ENCODE results near the gene NUAK1.

Gene NUAK1

DNA sequence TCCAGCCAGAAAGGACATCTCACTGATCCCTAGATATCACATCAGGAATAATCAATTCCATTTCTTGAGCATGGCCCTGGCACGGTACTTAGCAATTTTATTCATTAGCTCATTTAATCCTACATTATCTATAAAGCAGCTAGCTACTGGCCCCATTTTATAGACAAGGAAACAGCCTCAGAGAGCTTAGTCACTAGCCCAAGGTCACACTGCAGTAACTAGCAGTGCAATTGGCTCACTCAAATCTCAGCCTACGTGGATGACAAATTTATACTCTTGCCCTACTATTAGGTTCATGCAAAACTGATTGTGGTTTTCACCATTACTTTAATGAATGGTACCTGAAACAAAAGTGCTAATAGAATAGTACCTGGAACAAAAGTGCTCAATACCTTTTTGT, 41.7 kb downstream of the NUAK1 start:
- TF ChIP-seq GATA3 (IDR thresholded peaks at IDR 0.05; ENCODE audit: low read depth, low read length) = no peak
- no peak for TF ChIP-seq GATA2 (IDR thresholded peaks at IDR 0.05; ENCODE audit: low read depth, low read length)

DNA sequence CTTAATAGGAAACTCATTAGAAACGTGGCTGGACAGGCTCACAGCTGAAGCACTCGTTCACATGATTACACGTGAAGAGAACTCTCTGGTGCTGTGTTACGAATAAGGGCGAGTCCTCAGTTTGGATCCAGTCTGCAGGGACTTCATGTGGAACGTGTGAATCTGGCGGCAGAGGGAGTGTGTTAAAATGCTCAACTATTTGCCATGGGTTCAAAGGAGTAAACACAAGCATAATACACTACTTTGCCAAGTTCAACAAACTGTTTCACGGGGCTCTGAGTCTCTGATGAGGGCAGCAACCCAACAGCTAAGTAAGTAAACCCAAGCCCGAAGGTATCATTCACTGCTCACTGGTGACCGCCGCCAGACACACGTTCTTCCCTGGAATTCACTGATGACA, 42.4 kb downstream of the NUAK1 start:
- TF ChIP-seq GATA2 (IDR thresholded peaks at IDR 0.05; ENCODE audit: low read depth, low read length) = no peak

DNA sequence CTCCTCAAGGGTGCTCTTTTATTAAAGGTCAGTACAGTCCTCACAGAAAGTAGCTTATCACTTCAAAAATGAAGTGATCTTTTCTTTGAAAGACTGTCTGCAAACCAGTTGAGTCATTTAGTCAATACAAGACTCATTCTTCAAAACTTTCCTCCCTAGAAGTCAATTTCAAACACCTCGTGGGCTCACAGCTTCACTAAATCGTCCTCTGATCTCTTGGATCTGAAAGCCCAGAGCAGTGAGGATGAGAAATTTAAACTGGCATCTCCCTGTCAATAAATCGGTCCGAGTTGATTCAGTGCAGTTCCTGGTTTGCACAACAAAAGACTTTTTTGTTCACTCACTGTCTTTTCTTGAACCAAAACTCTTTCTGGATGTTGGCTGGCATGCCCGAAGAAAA, 44.5 kb downstream of the NUAK1 start:
- no peak for TF ChIP-seq GATA3 (IDR thresholded peaks at IDR 0.05; ENCODE audit: low read depth, low read length)
- TF ChIP-seq GATA2 (IDR thresholded peaks at IDR 0.05; ENCODE audit: low read depth, low read length) = no peak

DNA sequence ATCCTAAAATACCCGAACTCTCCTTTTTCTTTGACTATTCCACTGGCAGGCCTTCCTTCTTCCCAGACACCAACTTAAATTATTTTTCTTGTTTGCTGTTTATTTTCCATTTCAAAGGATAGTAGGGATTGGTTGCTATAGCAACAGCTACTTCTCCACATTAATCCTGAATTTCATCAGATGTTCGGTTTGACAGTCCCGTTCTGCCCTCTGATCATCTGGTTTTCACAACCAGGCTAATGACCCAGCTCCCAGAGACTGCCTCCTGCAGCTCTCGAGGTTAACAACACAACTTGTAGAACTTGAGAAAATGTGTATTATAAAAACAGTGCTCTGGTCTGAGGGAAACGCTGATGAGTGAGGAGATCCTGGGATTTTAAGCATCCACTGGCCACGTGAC, 45.5 kb downstream of the NUAK1 start:
- TF ChIP-seq GATA3 (IDR thresholded peaks at IDR 0.05; ENCODE audit: low read depth, low read length) (no peak), GATA2 (IDR thresholded peaks at IDR 0.05; ENCODE audit: low read depth, low read length) (no peak)

DNA sequence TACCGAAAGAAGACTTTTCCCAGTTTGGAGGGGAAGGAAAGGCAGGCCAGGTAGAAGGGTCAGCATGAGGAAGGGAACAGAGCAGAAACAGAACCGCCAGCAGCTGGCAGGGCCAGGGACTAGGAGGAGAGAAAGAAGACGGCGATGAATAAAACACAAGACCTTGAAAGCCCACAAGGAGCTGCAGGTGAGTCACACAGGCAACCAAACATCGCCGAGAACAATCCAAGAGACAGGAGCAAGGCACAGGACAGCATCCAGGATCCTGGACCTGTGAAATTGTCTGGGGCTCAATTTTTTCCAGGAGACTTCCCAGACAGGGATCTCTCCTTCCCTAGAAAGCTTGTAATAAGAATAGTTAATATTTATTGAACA, 47.3 kb downstream of the NUAK1 start:
- TF ChIP-seq GATA2 (IDR thresholded peaks at IDR 0.05; ENCODE audit: low read depth, low read length) (no peak), GATA3 (IDR thresholded peaks at IDR 0.05; ENCODE audit: low read depth, low read length) (no peak)

DNA sequence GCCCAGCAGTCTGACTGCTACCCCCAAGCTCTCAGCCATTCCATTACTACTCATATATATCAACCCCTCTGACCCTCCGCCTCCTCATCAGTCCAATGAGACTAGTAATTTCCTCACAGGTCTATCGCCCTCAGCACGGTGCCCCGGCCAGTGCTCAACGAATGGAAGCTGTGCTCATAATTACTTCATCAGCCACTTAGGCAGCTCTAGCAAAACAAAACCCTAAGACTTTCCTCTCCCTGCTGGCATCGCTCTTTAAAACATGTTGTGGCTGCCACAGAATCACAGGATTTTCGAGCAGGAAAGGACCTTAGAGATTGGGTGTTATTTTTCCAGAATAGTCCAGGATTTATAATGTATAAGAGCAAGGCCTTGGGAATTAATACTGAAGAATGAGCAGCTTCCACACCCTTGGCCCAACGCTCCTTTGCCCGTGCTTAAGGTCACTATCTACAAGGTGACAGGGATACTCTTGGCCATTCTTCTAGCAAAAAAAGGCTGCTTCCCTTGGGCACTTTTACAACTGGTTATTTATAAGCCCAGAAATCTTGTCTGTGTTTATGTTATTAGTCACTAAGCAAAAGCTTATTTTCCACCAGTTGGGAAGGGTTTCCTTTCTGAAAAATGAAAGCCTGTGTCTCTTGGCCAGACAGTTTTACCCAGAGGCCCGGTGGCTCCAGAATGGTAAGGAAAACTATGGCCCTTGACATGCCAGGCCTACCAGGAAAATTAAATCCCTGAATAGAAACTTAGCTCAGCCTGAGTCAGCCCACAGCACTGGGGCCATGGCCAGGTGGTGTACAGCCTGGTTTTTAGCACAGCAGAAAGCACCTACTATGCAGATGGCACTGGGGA, 47.9 kb downstream of the NUAK1 start:
- TF ChIP-seq GATA3 (IDR thresholded peaks at IDR 0.05; ENCODE audit: low read depth, low read length) = no peak
- TF ChIP-seq GATA2 (IDR thresholded peaks at IDR 0.05; ENCODE audit: low read depth, low read length) = no peak

DNA sequence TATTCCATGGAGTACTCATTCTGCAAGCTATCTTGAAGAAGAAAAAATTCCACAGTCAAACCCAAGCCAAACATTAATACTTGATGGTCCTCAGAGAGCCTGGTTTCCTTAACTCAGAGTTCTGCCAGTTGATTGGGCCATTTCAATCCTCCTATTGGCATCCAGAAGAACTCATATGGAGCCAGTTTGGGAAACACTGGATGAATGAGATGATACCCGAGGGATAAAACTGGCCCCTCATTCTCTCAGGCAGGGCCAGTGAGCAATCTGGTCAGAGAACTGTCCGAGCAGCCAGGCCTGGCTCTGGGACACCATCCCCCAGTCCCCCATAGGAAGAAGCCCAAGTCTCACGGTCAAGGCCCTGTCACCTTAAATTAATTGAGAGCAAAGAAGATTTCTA, 48.8 kb downstream of the NUAK1 start:
- TF ChIP-seq GATA2 (IDR thresholded peaks at IDR 0.05; ENCODE audit: low read depth, low read length) = no peak
- no peak for TF ChIP-seq GATA3 (IDR thresholded peaks at IDR 0.05; ENCODE audit: low read depth, low read length)

DNA sequence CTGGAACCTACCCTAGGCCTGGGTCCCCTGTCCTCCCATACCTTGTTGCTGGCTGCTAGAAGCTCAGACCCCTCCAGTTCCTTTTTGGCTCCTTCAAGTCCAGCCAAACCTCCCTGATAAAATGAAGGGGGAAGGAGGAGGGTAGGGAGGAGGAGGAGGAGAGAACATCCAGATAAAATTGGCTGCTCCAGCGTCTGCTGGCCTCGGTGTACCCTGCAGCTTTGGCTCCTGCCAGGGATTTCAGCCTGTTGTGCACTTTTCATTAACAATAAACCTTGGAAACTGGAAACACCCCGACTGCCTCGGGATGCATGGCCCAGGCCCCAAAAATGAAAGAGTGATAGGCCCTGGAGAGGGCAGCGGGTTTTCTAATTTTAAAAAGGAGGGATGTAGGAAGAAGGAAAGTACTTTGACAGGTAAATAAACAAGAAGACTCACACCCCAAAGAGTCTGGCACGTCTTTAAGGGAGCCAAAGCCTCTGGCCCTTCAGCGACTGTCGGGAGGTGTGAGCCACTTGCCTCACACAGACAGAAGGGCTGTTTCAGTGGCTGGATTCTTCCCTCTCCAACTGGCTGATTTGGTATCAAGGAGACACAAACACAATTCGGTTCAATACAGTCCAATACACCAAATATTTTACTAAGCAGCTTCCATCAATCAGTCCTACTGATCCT, 49.8 kb downstream of the NUAK1 start:
- TF ChIP-seq GATA2 (IDR thresholded peaks at IDR 0.05; ENCODE audit: low read depth, low read length) (no peak), GATA3 (IDR thresholded peaks at IDR 0.05; ENCODE audit: low read depth, low read length) (no peak)

DNA sequence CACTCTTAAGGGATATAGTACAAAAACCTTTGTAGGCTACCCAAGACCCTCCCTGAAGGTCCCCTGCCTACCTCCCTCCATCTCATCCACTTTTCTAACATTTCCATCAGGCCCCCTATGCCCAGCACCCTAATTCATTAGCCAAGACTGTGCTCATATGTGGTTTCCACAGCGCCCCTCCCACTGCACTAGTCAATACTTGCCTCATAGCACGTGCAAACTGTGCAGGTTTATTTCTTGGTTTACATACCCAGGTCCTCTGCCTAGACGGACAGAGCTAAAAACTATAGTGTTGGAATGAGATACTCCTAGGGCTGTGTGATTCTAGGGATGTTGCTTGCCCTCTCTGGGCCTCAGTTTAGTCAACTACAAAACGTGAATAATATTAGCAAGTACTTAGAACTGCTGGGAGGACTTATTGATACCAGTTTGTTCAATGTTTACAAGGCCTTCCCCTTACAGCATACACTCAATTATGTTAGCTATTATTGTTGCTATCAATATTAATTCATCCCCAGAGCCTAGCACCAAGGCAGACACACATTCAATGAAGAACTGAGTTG, 50.4 kb downstream of the NUAK1 start:
- no peak for TF ChIP-seq GATA3 (IDR thresholded peaks at IDR 0.05; ENCODE audit: low read depth, low read length)

DNA sequence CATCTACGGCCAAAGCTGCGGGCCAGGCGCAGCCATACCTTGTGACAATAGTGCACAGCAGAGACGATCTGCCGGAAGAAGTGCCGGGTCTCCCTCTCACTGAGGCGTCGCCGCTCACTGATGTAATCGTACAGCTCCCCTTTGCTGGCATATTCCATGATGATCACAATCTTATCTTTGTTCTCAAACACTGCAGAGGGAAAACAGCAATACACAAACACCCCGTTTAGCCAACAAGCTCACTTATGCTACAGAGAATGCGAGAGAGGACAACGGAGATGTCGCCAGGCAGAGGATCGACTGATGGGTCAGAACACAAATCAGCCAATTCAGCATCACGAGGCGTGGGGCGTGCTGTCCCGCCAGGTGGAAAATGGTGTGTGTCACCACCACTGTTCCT, 52.1 kb downstream of the NUAK1 start:
- no peak for TF ChIP-seq GATA3 (IDR thresholded peaks at IDR 0.05; ENCODE audit: low read depth, low read length)
- no peak for TF ChIP-seq GATA2 (IDR thresholded peaks at IDR 0.05; ENCODE audit: low read depth, low read length)

DNA sequence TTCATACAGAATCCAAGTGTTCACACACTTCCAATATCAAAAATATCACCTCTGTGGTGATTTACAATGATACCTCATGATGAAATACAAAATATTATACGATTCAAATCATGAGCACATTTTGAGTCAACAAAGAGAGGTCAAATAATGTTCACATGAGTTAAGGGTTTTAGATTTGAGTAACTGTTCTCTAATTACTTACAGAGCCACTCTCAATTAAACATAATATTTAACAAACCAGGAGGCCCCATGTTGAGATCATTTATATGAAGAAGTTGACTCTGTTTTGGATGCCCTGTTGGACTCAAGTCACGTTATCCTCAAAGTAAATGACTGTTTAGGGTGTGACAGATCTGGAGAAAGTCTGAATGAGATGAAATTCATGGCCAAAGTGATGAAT, 53.5 kb downstream of the NUAK1 start:
- TF ChIP-seq GATA2 (IDR thresholded peaks at IDR 0.05; ENCODE audit: low read depth, low read length) = no peak
- no peak for TF ChIP-seq GATA3 (IDR thresholded peaks at IDR 0.05; ENCODE audit: low read depth, low read length)

DNA sequence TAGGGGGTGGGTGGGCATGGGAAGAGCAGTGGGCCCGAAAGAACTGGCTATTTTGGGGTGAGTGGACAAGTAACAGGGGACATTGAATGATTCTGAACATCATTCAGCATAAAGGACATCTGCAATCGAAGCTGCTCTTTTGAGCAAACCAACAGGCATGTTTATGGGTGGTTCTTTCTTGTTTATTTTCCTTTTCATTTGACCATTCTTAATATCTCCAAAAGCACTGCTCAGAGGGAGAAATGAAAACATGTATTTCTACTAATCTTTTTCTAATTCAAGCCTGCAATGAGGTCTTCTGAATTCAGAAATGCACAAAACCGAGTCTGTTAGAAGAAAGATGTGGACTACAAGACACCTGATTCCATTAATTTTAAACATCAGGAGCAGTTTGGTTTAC, 54.0 kb downstream of the NUAK1 start:
- TF ChIP-seq GATA2 (IDR thresholded peaks at IDR 0.05; ENCODE audit: low read depth, low read length) = no peak
- TF ChIP-seq GATA3 (IDR thresholded peaks at IDR 0.05; ENCODE audit: low read depth, low read length) = no peak

DNA sequence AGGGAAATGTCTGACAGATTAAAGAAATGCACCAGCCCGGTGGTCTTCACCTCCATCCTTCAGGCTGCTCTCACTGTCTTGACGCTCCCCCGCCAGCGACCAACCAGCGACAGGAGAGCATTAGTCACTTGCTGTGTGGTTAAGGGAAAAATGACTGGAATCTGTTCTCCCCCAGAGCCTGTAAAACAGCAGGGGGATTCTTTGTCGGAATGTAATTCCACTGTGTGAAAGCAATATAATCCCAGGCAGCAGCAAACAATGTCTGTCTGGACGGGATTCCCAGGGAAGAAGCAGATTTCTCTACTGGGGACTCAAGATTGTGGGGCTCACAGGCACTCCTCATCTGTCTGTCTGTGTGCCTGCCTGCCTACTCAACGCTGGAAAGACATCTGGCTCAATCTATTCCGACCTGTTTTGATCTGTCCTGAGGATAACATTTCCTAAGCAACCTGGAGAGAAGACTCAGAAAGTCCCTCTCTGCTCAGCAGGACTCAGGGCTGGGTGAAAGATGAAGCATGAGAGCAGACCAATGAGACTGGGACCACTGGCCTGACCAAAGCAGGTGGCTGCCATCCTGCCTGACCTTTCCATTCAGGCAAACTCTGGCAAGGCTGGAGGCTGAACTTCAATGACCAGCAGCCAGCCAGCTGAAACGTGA, 54.6 kb downstream of the NUAK1 start:
- TF ChIP-seq GATA3 (IDR thresholded peaks at IDR 0.05; ENCODE audit: low read depth, low read length) (no peak), GATA2 (IDR thresholded peaks at IDR 0.05; ENCODE audit: low read depth, low read length) (no peak)
